Measurements from ENCODE around the gene IL15. TPM values are rescaled to one million over a fixed set of nuclear protein-coding genes. Genes with fewer than 3 reads are reported as not detected.
A peak's percentile ranks its signal among the peaks of the same experiment; 100 is the strongest.
"Not testable (repeated sequence)": the region's sequence is repeated elsewhere in the genome, so short reads cannot be mapped to it uniquely, and the experiment has no call there.

IL15 gene
- total RNA-seq, 2 donors from 2014 or later: 0.66 to 2.1 TPM

GRCh38 chr4:141605425-141605856 is 30.9 kb upstream of the IL15 start:
- no peaks in the 10 kb centered on the region for H3K9me3 ChIP-seq
- H3K27me3 ChIP-seq: no peaks in the 10 kb centered on the region
- no peak for TF ChIP-seq CTCF (IDR thresholded peaks at IDR 0.05)
- TF ChIP-seq POLR2A (IDR thresholded peaks at IDR 0.05): no peak
- intact Hi-C loops (cut with DNase I): no loop called here
- WGBS, 2 donors: 89 to 100% methylated on average over 2 to 12 of the region's 18 CpGs
- H3K27ac ChIP-seq: no peak overlapping the region
- DNase-seq: no peak
- no peak for ATAC-seq
- H3K36me3 ChIP-seq (replicated peaks in 1 of 2; ENCODE audit: insufficient read depth in 1 of 2, low read depth in 2 of 2): no peaks in the 10 kb centered on the region
- H3K4me1 ChIP-seq: no peaks in the 10 kb centered on the region
- H3K4me3 ChIP-seq: no peak overlapping the region

- intact Hi-C loops (cut with DNase I): no loop called here
- no peak for TF ChIP-seq POLR2A (IDR thresholded peaks at IDR 0.05)
- TF ChIP-seq CTCF (IDR thresholded peaks at IDR 0.05): no peak
- Histone ChIP-seq H3K4me3 (no peak overlapping the region), H3K36me3 (replicated peaks in 1 of 2; ENCODE audit: insufficient read depth in 1 of 2, low read depth in 2 of 2) (no peaks in the 10 kb centered on the region), H3K9me3 (no peaks in the 10 kb centered on the region), H3K27ac (no peak overlapping the region), H3K27me3 (no peaks in the 10 kb centered on the region), H3K4me1 (no peaks in the 10 kb centered on the region)
- 50 to 54% methylated on average over 4 of the region's 4 CpGs for WGBS, 2 donors
- peak; percentile 71 for ATAC-seq
- peak; percentile 41 to 68 (median 62) for DNase-seq
These were observed 27.1 kb upstream of the IL15 start for GRCh38 chr4:141609243-141609642.

GRCh38 chr4:141610365-141610764 is 26.0 kb upstream of the IL15 start:
- H3K27ac ChIP-seq: no peak overlapping the region
- H3K9me3 ChIP-seq: no peaks in the 10 kb centered on the region
- H3K4me3 ChIP-seq: no peak overlapping the region
- intact Hi-C loops (cut with DNase I): no loop called here
- DNase-seq (no peak), ATAC-seq (no peak)
- H3K4me1 ChIP-seq: no peaks in the 10 kb centered on the region
- H3K36me3 ChIP-seq (replicated peaks in 1 of 2; ENCODE audit: insufficient read depth in 1 of 2, low read depth in 2 of 2): no peaks in the 10 kb centered on the region
- H3K27me3 ChIP-seq: no peaks in the 10 kb centered on the region
- TF ChIP-seq POLR2A (IDR thresholded peaks at IDR 0.05) (no peak), CTCF (IDR thresholded peaks at IDR 0.05) (no peak)

- intact Hi-C loops (cut with DNase I): no loop called here
- H3K9me3 ChIP-seq: no peaks in the 10 kb centered on the region
- ATAC-seq (no peak), DNase-seq (no peak)
- no peaks in the 10 kb centered on the region for H3K27me3 ChIP-seq
- no peak overlapping the region for H3K4me3 ChIP-seq
- TF ChIP-seq POLR2A (IDR thresholded peaks at IDR 0.05) (no peak), CTCF (IDR thresholded peaks at IDR 0.05) (no peak)
- H3K4me1 ChIP-seq: no peaks in the 10 kb centered on the region
- H3K27ac ChIP-seq: no peak overlapping the region
- 79 to 80% methylated on average over 4 to 11 of the region's 11 CpGs for WGBS, 2 donors
- H3K36me3 ChIP-seq (replicated peaks in 1 of 2; ENCODE audit: insufficient read depth in 1 of 2, low read depth in 2 of 2): no peaks in the 10 kb centered on the region
These were observed 21.4 kb upstream of the IL15 start for GRCh38 chr4:141614878-141615586.

GRCh38 chr4:141615587-141615918 is 20.8 kb upstream of the IL15 start:
- H3K36me3 ChIP-seq (replicated peaks in 1 of 2; ENCODE audit: insufficient read depth in 1 of 2, low read depth in 2 of 2); intact Hi-C loops (cut with DNase I); DNase-seq; H3K4me1 ChIP-seq; H3K27me3 ChIP-seq; H3K9me3 ChIP-seq; ATAC-seq; H3K4me3 ChIP-seq; H3K27ac ChIP-seq: not testable (repeated sequence)
- 93 to 95% methylated on average over 7 to 8 of the region's 8 CpGs for WGBS, 2 donors
